Measurements from ENCODE around the gene ABCB10.

Gene ABCB10

GRCh38 chr1:229558460-229559335 is at the start of gene ABCB10:
ABCB10 (minus strand) TSS chr1:229558707; CDS start chr1:229558652, 55 bp downstream.
- TF ChIP-seq CTCF (IDR thresholded peaks at IDR 0.05; ENCODE audit: borderline replicate concordance, control extremely low read depth, extremely low read depth, insufficient read depth, missing control alignments): peak; percentile 97
- in situ Hi-C loops (cut with MboI; ENCODE audit: low sequenced_read_pairs, unreplicated experiment): no loop called here
- DNase-seq (ENCODE audit: low spot score): peak; percentile 97

GRCh38 chr1:229607370-229607769 is 48.9 kb upstream of the ABCB10 start:
- no peak for TF ChIP-seq CTCF (IDR thresholded peaks at IDR 0.05; ENCODE audit: borderline replicate concordance, control extremely low read depth, extremely low read depth, insufficient read depth, missing control alignments)
- in situ Hi-C loops (cut with MboI; ENCODE audit: low sequenced_read_pairs, unreplicated experiment): no loop called here
- DNase-seq (ENCODE audit: low spot score): no peak

GRCh38 chr1:229603371-229604005 is 45.0 kb upstream of the ABCB10 start:
- DNase-seq (ENCODE audit: low spot score): no peak
- in situ Hi-C loops (cut with MboI; ENCODE audit: low sequenced_read_pairs, unreplicated experiment): no loop called here
- no peak for TF ChIP-seq CTCF (IDR thresholded peaks at IDR 0.05; ENCODE audit: borderline replicate concordance, control extremely low read depth, extremely low read depth, insufficient read depth, missing control alignments)

- in situ Hi-C loops (cut with MboI; ENCODE audit: low sequenced_read_pairs, unreplicated experiment): no loop called here
- no peak for DNase-seq (ENCODE audit: low spot score)
- no peak for TF ChIP-seq CTCF (IDR thresholded peaks at IDR 0.05; ENCODE audit: borderline replicate concordance, control extremely low read depth, extremely low read depth, insufficient read depth, missing control alignments)
These were observed 41.7 kb upstream of the ABCB10 start for GRCh38 chr1:229600229-229600628.

- no peak for TF ChIP-seq CTCF (IDR thresholded peaks at IDR 0.05; ENCODE audit: borderline replicate concordance, control extremely low read depth, extremely low read depth, insufficient read depth, missing control alignments)
- in situ Hi-C loops (cut with MboI; ENCODE audit: low sequenced_read_pairs, unreplicated experiment): no loop called here
- no peak for DNase-seq (ENCODE audit: low spot score)
These were observed 40.9 kb upstream of the ABCB10 start for GRCh38 chr1:229599218-229599954.

GRCh38 chr1:229597877-229598276 is 39.4 kb upstream of the ABCB10 start:
- no peak for DNase-seq (ENCODE audit: low spot score)
- in situ Hi-C loops (cut with MboI; ENCODE audit: low sequenced_read_pairs, unreplicated experiment): no loop called here
- no peak for TF ChIP-seq CTCF (IDR thresholded peaks at IDR 0.05; ENCODE audit: borderline replicate concordance, control extremely low read depth, extremely low read depth, insufficient read depth, missing control alignments)

Data from GM13976 (cell line).